ENCODE results near the gene PTPRN.
"Not testable (repeated sequence)": the region's sequence is repeated elsewhere in the genome, so short reads cannot be mapped to it uniquely, and the experiment has no call there.

PTPRN gene

DNA sequence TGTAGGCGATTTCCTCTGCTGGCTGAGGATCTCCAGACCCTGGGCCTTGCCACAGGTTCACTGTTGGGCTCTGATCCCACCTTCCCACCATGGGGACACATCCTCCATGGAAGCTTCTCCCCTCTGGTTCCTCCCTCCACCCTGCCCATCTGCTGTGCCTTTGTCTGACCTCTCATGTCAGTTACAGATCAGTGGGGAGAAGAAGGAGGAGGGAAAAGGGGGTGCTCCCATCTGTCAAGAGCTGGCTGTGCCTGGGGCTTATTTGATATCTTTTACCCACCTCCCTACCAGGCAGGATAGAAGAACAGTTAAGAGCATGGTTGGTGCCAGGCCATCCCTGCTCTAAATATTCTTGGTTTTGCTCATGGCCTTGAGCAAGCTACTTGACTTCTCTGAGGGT is 42.3 kb downstream of the PTPRN start:
- DNase-seq, result no peak

DNA sequence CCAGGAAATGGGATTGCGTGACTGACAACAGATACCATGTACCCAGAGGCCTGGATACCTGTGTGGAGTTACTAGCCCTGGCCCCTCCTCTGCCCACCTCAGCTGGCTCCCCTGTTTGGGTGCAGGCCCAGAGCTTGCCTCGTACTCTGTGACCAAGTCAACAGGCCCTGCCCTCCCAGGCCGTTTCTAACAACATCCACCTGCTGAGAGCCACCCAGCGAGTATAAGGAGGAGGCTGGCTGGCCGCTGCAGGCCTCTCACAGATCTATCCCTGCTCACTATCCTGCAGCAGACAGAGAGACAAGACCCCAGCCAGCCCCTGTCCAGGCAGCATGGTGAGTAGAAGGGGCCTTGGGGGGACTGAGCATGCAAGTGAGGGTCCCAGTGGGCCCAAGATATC is 43.0 kb downstream of the PTPRN start:
- no peak for DNase-seq

DNA sequence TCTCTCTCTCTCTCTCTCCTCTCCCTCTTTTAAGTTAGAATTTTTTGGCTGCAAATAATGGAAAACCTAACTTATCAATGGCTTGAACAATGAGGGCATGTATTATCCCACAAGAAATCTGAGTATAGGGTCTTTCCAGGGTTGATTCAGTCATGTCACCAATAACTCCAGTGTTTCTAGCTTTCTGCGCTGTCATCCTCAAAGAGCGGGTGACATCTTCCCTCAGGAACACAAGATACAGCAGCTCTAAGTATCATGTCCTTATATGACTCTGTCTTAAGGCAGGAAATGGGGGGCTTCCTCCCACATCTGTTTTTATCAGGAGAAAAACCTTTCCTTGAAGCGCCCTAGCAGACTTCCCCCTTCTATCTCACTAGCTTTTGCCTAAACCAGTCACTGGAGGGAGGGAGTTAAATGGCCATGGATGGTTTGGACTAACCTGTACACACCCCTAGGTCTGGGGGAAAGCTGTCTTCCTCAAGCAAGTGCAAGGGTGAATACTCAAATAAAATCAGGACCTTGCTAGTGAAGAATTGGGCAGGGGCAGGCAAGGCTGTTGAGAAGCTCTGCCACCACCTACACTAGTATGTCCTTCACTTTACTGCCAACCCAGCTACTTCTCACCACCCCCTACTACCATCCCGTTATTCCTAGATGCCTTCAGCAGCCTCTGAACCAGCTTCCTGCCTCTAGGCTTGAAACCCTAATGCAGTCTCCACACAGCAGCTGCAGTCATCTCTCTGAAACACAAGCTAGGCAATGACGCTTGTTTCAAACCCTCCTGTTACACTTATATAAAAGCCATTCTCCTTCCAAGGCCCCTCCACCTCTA is 48.0 kb downstream of the PTPRN start:
- no peak for DNase-seq

DNA sequence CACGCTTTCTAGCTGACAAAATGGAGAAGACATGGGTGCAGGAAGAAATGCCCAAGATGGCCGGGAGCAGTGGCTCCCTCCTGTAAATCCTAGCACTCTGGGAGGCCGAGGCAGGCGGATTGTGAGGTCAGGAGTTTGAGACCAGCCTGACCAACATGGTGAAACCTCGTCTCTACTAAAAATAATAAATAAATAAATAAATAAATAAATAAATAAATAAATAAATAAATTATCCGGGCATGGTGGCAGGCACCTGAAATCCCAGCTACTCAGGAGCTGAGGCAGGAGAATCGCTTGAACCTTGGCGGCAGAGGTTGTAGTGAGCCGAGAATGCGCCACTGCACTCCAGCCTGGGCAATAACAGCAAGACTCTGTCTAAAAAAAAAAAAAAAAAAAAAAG is 50.3 kb downstream of the PTPRN start:
- not testable (repeated sequence) for DNase-seq

DNA sequence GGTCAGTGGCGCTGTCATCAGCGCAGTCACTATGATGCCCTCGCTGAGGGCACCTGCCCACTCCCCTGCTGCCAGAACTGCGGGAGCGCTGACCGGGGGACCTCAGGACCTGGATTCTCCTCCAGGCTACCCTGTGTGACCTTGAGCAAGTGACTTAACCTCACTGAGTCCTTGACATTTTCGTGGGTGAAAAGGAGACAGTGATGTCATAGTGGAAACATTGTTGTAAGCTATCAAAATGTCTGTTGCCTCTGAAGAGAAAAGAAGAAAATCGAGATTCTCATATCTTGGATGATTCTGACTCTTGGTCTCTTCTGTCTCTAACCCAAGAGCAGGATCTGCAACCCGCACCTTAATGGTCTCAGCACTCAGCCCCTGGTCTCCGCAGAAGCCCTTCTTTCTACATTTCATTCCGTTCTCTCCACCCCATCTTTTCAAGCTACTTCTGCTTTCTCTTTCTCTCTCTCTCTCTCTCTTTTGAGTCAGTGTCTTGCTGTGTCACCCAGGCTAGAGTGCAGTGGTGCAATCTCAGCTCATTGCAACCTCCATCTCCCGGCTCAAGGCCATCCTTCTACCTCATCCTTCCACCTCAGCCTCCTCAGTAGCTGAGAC is 54.5 kb downstream of the PTPRN start:
- DNase-seq, result no peak

DNA sequence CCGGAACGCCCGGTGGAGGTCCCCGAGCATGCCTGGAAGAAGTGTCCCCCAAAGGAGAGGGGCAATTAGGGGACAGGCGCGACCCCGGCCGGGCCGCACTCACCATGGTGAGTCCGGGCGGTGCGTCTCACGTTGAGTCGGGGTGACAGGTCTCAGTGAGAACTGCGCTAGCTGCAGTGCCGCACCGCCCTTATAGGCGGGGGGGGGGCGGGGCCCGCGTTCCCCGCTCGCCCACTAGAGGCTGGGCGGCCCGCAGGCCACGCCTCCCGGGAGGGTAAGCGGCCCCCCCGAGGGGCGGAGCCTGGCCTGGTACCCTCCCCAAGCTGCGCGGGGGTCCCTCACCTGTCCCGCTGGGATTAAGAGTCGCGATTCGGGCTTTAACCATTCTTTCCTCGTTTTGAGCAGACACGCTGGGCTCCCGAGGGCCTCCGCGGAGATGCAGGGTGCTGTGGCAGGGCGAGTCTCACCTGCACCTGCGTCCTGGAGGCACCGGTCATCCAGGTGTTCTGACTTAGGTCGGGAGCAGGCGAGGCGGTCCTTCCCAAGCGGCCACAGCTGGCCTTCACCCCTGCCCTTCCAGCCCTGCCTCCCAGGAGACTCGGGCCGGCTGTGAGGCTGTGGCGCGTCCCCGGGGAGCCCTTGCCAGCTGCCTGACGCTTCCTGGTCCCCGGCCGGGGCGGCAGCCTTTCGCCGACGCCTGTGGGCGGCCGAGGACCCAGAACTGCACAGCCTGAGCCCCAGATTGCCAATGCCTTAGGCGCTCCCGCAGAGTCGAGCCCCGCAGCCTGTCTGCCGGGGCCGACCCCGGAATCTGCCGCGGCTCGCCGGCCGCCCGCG is 55.2 kb downstream of the PTPRN start, which contains the start of gene TUBA4A:
Gene TUBA4A (minus strand): TSS at position 166 of the 837 bp plus-strand sequence. CDS start 60 bp downstream, at position 106.
- peak; percentile 39 for DNase-seq

DNA sequence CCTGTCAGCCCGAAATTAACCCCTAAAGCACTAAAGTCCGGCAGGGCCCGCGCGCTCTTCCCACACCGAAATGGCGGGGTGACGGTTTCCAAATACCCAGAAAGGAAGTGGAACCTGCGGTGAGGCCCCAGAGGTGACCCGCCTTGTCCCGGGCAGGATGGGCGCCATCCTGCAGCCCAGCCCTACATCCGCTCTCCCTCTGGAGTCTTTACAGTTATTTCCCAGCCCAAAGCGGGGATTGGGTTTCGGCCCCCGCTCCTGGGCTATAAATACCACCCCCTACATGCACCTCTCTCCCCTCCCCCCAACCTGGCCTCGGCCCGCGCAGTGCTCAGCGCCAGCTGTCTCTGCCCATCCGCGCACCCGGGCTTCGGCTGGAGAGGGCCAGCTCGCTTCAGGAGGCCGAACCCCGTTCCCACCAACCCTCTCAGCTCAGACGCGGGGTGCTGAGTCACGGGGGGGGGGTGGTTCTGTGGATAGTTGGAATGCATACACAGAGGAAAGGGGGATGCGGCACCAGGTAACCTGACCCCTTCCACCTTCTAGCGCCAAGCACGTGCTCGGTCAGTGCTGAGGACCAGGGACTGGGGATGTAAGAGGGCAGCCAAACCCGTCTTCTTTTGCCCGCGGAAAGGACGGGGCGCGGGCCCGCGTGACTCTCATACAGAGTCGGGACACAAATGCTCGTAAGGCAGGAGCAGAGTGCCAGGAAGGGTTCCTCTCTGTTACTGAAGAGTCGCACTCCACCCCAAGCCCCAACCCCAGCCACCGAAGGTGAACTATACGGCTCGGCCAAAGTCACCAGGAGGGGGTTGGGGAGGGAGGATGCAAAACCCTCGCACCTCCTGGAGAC is 56.1 kb downstream of the PTPRN start, which contains the start of gene TUBA4B:
Gene TUBA4B (plus strand): TSS at position 344 of the 853 bp plus-strand sequence. CDS start 165 bp downstream, at position 509.
- DNase-seq, result peak; percentile 31

DNA sequence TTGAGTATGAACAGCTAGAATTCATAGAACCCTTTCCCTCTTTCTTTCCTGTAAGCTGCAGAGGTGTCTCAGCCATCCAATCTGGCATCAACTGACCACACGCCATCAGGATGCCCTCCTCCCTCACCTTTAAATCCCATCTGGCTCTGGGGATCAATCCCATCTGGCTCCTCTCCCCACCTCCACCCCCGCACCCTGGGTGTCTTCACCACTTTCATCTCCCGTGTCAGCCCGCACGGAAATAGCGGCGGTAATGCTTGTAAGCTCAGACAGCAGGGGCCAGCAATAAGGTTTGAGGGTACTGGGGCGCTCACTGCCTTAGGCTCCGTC is 56.7 kb downstream of the PTPRN start:
- DNase-seq, result peak; percentile 7

DNA sequence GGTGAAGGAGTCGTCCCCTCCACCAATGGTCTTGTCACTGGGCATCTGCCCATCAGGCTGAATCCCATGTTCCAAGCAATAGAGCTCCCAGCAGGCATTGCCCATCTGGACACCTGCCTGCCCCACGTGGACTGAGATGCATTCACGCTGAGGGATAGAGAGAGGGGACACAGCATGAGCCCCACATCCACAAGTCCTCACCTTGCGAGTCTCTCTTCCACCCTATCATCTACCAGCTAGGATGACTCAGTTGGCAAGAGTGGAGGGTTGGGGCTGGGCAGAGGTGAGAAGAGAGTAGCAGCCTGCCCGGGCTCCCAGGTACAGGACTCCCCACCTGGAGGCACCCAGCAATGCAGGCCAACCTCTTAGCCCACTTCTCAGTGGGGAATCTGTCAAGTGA is 57.1 kb downstream of the PTPRN start:
- no peak for DNase-seq

DNA sequence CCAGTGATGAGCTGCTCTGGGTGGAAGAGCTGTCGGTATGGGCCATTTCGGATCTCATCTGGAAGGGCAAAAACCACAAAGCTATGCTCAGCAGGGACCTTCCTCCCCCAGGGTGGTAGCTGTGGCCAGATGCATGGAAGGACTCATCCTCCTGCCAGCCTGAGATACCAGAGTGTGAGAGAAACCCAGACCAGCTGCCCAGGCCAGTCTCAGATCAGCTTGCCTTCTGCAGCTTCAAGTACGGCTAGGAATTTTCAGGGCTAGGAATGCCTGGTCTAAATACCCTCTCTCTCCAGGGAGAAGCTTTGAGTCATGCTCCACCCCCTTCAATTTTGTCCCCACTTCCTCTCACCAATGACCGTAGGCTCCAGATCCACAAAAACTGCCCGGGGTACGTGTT is 57.5 kb downstream of the PTPRN start:
- DNase-seq, result no peak

DNA sequence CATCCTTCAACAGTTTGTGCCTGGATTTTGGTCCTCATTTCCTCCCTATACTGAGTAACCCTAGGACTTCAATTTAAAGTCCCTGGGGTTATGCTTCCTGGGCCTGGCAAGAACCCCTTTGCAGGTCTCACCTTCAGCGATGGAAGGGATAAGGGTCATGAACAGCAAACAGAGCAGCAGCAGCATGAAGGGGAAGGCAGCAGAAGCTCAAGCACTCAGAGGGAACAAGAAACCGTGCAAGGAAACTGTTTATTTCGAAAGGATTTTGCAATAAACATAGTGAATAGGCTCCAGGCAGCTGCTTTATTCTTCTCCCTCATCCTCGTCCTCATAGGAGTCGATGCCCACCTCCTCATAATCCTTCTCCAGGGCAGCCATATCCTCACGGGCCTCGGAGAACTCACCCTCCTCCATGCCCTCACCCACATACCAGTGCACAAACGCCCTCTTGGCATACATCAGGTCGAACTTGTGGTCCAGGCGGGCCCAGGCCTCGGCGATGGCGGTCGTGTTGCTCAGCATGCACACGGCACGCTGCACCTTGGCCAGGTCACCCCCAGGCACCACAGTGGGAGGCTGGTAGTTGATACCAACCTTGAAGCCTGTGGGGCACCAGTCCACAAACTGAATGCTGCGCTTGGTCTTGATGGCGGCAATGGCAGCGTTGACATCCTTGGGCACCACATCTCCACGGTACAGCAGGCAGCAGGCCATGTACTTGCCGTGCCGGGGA is 59.0 kb downstream of the PTPRN start:
- no peak for DNase-seq

DNA sequence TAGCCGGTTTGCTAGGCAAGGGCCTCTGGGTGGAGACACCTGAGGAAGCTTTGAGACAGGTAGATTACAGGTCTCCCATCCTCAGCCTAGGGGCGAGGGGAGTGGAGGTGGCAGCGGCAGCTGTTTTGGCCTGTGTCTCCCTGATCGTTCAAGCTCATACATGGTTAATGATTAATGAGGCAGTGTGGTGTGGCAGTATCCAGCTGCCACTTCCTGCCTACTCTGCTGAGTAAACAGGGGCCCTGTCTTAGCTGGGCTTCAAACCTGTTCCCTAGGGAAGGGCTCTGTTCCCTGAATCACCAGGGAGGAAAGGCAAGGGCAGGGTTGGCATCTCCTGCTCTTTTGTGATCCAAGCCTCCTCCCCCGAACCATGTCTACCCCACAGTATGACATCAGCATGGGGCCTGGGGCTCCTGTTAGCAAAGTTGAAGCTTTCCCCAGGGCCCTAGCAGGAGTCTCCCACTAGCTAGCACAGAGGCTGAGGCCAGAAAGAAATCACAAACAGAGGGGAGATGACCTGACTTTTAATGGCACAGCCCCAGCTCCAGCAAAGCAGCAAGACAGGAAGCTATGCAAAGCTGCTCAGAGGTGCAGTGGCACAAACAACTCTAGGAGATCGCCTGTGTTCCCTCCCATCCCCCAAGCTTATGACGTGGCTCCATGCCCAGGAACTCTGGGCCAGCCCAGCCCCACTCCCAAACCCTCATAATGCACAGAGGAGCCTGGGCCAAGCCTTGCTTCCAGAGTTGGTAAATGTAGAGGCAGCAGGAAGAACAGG is 59.8 kb downstream of the PTPRN start:
- DNase-seq, result no peak

DNA sequence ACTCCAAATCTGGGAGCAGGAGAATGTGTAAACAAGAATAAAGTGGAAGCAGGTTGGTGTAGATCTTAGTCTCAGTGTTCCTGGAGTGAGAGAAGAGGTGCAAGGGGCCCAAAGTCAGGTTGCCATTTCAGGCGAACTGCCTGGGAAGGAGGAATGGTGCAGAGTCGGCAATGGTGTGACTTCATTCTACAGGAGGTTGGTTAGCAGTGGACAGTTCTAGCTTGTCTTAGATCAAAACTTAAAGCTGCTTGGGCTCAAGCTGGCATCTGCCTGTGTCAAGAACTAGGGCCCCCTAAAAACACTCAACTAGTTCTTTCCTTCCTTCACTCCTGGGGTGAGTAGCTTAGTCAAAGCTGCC is 60.4 kb downstream of the PTPRN start:
- no peak for DNase-seq

DNA sequence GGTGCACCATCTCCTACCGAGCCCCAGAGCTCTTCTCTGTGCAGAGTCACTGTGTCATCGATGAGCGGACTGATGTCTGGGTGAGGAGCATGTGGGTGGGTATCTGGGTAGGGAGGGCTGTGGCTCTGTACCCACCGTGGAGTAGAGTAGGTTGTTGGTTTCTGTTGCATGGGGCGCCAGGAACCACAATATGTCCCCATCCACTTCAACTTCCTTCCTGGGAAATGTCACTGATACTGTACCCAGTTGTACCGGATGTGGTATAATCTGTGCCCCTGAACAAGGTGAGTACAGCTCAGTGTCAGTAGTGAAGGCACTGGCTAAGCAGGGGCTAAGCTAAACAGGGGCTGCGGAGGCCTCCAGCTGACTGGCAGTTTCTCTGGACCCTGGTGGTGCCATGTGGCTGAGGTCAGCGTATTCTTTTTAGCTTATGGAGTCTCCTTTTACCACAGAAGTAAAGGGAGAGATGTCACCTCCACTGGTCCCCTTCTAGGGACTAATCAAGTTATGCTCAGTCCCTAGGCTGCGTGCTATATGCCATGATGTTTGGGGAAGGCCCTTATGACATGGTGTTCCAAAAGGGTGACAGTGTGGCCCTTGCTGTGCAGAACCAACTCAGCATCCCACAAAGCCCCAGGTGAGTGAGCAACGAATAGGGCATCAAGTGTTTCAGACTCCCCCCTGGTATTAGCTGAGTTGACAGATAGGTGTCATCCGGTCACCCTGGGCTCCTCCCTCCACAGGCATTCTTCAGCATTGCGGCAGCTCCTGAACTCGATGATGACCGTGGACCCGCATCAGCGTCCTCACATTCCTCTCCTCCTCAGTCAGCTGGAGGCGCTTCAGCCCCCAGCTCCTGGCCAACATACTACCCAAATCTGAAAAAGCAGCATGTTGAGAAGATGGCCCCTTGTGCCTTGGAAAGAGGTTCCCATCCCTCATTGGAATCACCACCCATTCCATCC is 61.2 kb downstream of the PTPRN start:
- DNase-seq, result no peak

DNA sequence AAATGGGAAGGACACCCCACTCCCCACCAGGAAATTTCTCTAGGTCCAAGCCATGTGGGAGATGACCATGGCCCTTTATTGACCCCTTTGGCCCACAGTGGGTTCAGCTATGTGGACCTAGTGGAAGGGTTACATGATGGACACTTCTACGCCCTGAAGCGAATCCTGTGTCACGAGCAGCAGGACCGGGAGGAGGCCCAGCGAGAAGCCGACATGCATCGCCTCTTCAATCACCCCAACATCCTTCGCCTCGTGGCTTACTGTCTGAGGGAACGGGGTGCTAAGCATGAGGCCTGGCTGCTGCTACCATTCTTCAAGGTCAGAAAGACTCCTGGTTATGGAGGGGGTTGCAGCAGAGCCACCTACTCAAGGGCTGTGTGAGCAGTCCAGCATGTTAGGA is 62.6 kb downstream of the PTPRN start:
- no peak for DNase-seq

DNA sequence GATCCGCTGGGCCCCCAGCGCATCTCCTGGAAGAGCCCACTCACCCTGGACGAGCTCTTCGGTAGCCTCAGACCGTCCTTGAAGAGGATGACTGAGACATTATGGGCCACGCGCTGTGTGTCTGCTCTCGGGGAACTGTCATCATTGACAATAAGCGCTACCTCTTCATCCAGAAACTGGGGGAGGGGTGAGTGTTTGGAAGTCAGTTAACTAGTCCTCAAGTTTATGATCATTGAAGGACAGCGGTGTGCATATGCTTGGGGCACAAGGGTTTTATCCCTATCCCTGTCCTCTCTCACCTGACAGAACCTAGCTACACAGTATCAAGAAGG is 63.3 kb downstream of the PTPRN start:
- DNase-seq, result no peak

DNA sequence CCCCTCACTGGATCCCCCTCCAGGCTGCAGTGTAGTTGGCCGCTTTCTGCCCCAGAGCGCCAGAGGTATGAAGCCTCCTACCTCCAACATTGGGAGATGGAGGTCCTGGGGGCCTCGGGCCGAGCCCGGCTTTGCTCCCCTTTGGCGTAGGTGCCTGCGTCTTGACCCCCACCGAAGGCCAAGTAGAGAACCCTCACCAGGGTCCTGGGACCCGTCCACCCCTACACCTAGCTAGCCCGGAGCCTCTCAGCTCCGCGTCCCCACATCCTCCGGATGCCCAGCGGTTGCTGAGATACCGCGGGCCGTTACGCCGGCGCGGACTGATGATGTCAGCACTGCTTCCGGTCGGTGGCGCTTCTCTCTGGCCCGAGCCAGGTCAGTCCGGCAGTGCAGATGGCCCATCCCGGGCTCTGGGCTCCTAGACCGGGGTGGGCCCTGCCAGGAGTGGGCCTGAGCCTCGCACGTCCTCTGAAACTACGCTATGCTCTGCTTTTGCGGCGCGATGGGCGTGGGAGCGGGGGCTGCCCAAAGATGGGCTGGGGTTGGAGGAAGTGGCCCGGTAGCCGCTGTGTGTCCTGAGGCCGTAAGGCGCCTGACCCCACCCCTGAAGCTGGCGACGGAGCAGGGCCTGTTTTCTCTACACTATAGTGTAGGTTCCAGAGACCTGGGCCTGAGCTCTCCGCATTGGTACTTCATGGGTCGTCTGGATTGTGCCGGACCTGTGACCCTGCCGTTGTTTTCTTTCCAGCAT is 63.9 kb downstream of the PTPRN start, which contains the start of the genes GLB1L and STK16:
Gene GLB1L (minus strand): TSS at position 297 of the 751 bp plus-strand sequence. CDS start 1,871 bp downstream, outside the sequence.
Gene STK16 (plus strand): TSS at position 332 of the 751 bp plus-strand sequence. CDS start 521 bp downstream, outside the sequence.
- DNase-seq, result peak; percentile 26

DNA sequence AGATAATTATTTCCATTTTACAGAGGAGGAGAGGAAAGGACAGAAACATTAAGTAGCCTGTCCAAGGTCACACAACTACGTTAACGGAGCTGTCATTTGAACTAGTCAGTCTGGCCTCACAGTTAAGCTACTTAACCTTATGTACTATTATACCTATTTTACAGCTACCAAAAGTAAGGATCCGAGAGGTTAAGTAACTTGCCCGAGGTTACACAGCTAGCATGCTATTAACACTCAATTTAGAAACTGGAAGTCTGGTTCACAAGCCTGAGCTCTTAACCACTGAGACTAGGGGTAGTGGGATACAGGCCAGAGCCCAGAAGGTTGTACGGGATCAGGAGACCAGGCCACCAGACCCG is 64.4 kb downstream of the PTPRN start:
- DNase-seq, result no peak

DNA sequence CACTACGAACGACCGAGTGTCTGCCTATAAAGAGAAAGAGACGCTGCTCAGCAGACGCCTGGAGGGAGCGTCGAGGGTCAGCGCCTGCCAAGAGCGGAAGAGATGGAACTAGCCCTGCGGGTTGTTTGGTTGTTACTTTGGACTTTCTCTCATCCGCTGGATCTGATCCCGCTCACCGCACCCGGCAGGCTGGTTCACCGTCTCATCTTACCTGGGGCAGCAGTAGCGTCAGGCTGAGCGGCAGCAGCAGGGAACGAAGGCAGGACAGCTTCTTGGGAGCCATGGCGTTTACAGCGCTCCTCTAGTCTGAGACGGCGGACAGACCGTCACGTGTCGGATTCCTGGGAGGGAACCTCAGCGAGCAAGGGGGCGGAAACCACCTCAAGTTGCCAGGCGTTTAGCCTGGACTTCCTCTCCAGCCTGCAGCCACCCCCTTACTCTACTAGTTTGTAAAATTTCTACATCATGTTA is 65.9 kb downstream of the PTPRN start:
- no peak for DNase-seq
